PFSK-1 (cell line): ENCODE measurements around the gene GPS2.

Experiments used
- FOXP2 ChIP-seq: optimal IDR thresholded peaks from 2 replicates; pipeline ENCODE3; 2011; ENCODE audit warnings: borderline replicate concordance, control low read depth, inconsistent platforms; ENCODE audit not compliant: insufficient read depth; ENCODE audit errors: extremely low read length, extremely low read depth
- POLR2AphosphoS5 ChIP-seq: IDR thresholded peaks from 2 replicates; pipeline ENCODE4 v1.6.1; 2012; ENCODE audit warnings: low read depth, mild to moderate bottlenecking, control low read depth, low read length, moderate library complexity
- SIN3A ChIP-seq: IDR thresholded peaks from 2 replicates; pipeline ENCODE4 v1.6.1; 2012; ENCODE audit warnings: mild to moderate bottlenecking, low read length, moderate library complexity, borderline replicate concordance; ENCODE audit not compliant: insufficient read depth
- TAF1 ChIP-seq: IDR thresholded peaks from 2 replicates; pipeline ENCODE4 v1.6.1; 2012; ENCODE audit warnings: low read length, control low read depth, borderline replicate concordance; ENCODE audit not compliant: insufficient read depth
- TF ChIP-seq, protein P1 (sequence below), 2 experiments: IDR thresholded peaks; 2 replicates each; pipeline versions ENCODE4 v1.6.1 to v1.8.0; 2011 to 2012; ENCODE audit warnings: low read depth in 2 of 2, low read length in 2 of 2, control low read depth in 1 of 2, inconsistent platforms in 1 of 2, mild to moderate bottlenecking in 1 of 2, moderate library complexity in 1 of 2; ENCODE audit not compliant: insufficient read depth in 1 of 2

GPS2 gene

DNA sequence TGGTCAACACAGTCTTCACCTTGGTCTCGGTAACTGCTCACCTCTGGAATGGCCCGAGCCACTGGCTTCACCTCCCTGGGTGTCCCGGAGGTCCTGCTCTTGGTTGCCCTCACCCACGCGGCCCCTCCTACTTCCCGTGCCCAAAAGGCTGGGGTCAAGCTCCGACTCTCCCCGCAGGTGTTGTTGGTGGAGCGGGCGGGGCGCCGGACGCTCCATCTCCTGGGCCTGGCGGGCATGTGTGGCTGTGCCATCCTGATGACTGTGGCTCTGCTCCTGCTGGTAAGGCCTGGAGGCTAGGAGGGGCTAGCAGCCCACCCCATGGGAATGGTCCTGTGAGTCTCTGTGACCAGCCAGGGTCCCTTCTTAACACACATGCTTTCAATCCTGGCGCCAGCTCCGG lies 30.2 kb downstream of the GPS2 start:
- TF ChIP-seq POLR2AphosphoS5, result no peak
- no peak for TF ChIP-seq SIN3A
- no peak for TF ChIP-seq TAF1
- no peak for TF ChIP-seq FOXP2
- TF ChIP-seq, protein P1, sequence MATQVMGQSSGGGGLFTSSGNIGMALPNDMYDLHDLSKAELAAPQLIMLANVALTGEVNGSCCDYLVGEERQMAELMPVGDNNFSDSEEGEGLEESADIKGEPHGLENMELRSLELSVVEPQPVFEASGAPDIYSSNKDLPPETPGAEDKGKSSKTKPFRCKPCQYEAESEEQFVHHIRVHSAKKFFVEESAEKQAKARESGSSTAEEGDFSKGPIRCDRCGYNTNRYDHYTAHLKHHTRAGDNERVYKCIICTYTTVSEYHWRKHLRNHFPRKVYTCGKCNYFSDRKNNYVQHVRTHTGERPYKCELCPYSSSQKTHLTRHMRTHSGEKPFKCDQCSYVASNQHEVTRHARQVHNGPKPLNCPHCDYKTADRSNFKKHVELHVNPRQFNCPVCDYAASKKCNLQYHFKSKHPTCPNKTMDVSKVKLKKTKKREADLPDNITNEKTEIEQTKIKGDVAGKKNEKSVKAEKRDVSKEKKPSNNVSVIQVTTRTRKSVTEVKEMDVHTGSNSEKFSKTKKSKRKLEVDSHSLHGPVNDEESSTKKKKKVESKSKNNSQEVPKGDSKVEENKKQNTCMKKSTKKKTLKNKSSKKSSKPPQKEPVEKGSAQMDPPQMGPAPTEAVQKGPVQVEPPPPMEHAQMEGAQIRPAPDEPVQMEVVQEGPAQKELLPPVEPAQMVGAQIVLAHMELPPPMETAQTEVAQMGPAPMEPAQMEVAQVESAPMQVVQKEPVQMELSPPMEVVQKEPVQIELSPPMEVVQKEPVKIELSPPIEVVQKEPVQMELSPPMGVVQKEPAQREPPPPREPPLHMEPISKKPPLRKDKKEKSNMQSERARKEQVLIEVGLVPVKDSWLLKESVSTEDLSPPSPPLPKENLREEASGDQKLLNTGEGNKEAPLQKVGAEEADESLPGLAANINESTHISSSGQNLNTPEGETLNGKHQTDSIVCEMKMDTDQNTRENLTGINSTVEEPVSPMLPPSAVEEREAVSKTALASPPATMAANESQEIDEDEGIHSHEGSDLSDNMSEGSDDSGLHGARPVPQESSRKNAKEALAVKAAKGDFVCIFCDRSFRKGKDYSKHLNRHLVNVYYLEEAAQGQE (IDR thresholded peaks at IDR 0.05; ENCODE audit: insufficient read depth in 1 of 2, low read depth in 2 of 2, low read length in 2 of 2), result no peak

DNA sequence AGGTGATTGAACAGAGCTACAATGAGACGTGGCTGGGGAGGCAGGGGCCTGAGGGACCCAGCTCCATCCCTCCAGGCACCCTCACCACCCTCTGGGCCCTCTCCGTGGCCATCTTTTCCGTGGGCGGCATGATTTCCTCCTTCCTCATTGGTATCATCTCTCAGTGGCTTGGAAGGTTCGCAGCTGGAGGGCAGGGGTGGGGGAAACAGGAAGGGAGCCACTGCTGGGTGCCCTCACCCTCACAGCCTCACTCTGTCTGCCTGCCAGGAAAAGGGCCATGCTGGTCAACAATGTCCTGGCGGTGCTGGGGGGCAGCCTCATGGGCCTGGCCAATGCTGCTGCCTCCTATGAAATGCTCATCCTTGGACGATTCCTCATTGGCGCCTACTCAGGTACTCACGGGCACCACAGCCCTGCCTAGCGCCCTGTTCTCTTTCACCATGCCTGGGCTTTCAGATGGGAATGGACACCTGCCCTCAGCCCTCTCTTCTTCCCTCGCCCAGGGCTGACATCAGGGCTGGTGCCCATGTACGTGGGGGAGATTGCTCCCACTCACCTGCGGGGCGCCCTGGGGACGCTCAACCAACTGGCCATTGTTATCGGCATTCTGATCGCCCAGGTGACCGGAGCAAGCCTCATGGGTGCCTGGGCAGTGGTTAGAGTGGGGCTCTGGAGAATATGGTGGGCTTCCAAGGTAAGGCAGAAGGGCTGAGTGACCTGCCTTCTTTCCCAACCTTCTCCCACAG lies 31.5 kb downstream of the GPS2 start:
- TF ChIP-seq TAF1 (no peak), FOXP2 (no peak), POLR2AphosphoS5 (no peak), SIN3A (no peak)
- TF ChIP-seq, protein P1 (IDR thresholded peaks at IDR 0.05; ENCODE audit: insufficient read depth in 1 of 2, low read depth in 2 of 2, low read length in 2 of 2), result no peak

DNA sequence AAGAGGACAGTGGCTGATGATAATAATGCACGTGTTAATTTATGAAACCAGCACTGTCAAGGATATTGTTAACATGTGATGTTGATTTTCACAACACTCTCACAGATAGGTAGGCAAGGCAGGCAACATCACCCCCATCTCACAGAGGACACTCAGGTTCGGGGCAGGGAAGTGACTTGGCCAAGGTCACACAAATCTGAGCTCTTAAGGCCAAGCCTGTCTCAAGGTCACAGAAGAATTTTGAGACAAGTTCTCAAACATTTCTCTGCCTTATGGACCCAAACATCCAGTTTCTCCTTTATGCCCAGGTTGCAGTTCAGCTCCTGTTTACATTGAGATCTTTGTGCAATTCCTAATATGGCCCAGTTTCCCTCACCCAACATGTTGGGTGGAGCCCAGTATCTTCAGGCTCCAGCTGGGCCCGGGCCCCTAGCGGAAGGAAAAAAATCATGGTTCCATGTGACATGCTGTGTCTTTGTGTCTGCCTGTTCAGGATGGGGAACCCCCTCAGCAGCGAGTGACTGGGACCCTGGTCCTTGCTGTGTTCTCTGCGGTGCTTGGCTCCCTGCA lies 32.3 kb downstream of the GPS2 start:
- TF ChIP-seq SIN3A (no peak), POLR2AphosphoS5 (no peak), TAF1 (no peak), FOXP2 (no peak)
- TF ChIP-seq, protein P1 (IDR thresholded peaks at IDR 0.05; ENCODE audit: insufficient read depth in 1 of 2, low read depth in 2 of 2, low read length in 2 of 2), result no peak

DNA sequence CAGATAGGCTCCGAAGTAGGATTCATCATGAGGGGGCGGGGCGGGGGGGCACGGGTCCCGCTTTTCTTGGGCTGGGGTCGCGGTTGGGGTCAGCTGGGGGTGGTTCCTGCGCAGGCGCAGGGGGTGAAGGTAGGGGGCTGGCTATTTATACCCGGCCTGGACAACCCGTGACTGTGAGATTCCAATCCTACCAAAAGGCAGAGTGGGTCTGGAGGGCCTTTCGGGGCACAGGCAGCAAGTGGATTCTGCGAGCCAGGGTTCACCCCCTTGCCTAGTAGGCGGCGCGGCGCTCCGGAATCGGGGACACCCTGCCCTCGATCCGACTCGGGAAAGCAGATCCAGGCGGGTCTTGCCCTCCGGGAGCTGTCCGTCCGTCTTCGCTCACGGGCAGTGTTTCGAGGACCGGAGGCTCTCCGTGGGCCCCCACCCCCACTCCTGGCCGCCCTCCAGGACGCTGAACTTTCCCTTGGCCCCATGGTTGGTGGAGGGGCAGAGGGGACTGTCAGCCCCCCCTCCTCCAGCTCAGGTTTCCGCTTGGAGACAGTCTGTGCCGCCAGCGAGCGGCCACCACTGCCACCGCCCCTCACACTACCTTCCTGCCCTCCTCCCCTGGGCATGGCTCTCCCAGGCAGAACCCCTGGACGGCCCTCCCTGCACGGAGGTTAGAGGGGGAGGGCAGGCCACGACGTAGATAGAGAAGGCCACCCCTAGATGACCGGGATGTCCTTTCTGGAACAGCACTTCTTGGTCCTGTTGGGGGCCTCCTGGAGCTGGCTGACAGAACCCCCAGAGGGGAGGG lies 33.0 kb downstream of the GPS2 start:
- TF ChIP-seq FOXP2, result no peak
- no peak for TF ChIP-seq POLR2AphosphoS5
- TF ChIP-seq, protein P1 (IDR thresholded peaks at IDR 0.05; ENCODE audit: insufficient read depth in 1 of 2, low read depth in 2 of 2, low read length in 2 of 2), result no peak
- no peak for TF ChIP-seq SIN3A
- TF ChIP-seq TAF1, result no peak
